Activated naive CD8-positive, alpha-beta T cell treated with anti-CD3 and anti-CD28 coated beads, Interleukin-2, amount 50 U/mL, for 24 hours (primary cell): ENCODE data around the gene CBX5.
"Not testable (repeated sequence)": the region's sequence is repeated elsewhere in the genome, so short reads cannot be mapped to it uniquely, and the experiment has no call there.

ENCODE experiments used
- ATAC-seq: fragments of 150-1000 bp; cut with Tn5 transposase; one replicate; pipeline ENCODE4 v1.10.0; 2021
- DNase-seq: peaks from one replicate; pipeline ENCODE4 v3.0.0; 2021
- H3K27ac Mint-ChIP-seq: one replicate; pipeline ENCODE4 v1.8.0; 2021; ENCODE audit warnings: mild to moderate bottlenecking, mixed read lengths
- H3K27me3 Mint-ChIP-seq: one replicate; pipeline ENCODE4 v1.8.0; 2021; ENCODE audit warnings: mixed read lengths
- H3K36me3 Mint-ChIP-seq: one replicate; pipeline ENCODE4 v1.8.0; 2021; ENCODE audit warnings: low read depth, mixed read lengths
- H3K4me1 Mint-ChIP-seq: one replicate; pipeline ENCODE4 v1.8.0; 2021; ENCODE audit warnings: mixed read lengths
- H3K4me3 Mint-ChIP-seq: one replicate; pipeline ENCODE4 v1.8.0; 2021; ENCODE audit warnings: mild to moderate bottlenecking, moderate library complexity, mixed read lengths
- H3K9me3 Mint-ChIP-seq: one replicate; pipeline ENCODE4 v1.8.0; 2021; ENCODE audit warnings: mixed read lengths

CBX5 gene

DNA sequence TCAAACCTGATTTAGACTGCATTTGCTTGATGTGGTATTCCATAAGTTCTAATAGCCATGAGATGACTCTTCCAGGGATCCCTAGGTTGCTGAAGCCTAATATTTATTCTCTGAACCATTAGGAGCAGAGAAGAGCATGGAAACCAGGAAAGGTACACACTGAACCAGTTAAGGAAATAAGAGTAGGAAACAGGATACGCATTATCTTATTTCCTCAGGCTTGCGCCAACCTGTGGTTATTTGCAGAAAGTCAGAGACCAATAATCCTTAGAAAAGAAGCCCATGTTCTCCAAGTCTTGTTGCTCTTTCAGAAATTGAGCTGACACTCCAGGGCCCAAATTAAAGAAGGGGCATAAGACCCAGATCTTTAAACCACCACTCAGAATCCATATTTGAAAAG, 49.4 kb downstream of the CBX5 start:
- H3K4me3 Mint-ChIP-seq = no peak overlapping the region
- no peaks in the 10 kb centered on the region for H3K27me3 Mint-ChIP-seq
- H3K9me3 Mint-ChIP-seq = no peaks in the 10 kb centered on the region
- no peak for ATAC-seq
- peaks cover 1% of the 10 kb centered on the region for H3K36me3 Mint-ChIP-seq
- no peak for DNase-seq
- H3K4me1 Mint-ChIP-seq = peaks cover 3% of the 10 kb centered on the region
- no peak overlapping the region for H3K27ac Mint-ChIP-seq

DNA sequence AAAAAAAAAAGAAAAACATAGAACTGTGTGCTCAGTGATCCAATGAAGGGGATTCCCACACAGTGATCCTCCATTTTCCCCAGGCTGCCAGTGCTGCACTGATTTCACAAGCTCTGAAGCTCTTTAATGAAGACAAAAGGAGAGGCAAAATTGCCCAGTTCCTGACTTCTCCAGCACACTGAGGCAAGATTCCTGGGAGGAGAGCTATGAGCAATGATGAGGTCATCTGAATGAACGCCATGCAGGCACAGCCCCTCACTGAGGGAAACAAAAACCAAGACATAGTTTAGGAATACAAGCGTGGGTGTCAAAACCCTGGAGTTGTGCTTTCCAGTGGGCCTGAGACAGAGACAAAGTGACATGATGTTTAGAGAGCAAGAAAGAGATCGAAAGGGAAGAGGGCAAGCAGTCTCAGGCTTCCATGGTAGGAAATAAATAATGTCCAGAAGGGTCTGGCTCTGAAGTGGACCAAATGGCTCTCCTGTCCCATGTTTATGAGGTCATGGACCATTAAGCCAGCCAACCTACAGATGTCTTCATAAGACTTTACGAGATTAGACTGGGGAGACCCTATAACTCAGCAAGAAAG, 50.2 kb downstream of the CBX5 start:
- no peak for DNase-seq
- Mint-ChIP-seq H3K9me3 (no peaks in the 10 kb centered on the region), H3K4me1 (peaks cover 3% of the 10 kb centered on the region), H3K27ac (no peak overlapping the region), H3K4me3 (no peak overlapping the region), H3K36me3 (no peaks in the 10 kb centered on the region), H3K27me3 (no peaks in the 10 kb centered on the region)
- ATAC-seq = no peak

DNA sequence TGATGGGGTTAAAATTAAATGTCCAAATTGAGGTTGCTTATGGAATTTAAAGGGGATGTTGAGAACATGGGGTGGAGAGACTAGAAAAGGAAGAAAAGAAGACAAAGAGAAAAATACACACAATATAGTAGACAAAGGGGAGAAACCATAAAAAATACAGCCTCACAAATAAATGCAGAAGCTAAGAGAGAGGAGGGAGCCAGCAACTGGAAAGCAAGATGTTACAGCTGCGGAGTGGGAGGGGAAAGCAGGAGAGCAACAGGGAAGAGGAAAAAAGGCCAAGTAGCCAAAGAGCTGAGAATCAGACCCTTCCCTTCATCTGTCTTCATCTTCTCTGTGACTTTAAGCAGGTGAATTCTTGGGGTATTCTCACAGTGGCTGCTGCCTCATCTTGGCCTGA, 51.5 kb downstream of the CBX5 start:
- H3K4me3 Mint-ChIP-seq = no peak overlapping the region
- ATAC-seq (no peak), DNase-seq (no peak)
- no peak overlapping the region for H3K27ac Mint-ChIP-seq
- no peaks in the 10 kb centered on the region for H3K27me3 Mint-ChIP-seq
- peaks cover 3% of the 10 kb centered on the region for H3K4me1 Mint-ChIP-seq
- H3K36me3 Mint-ChIP-seq = no peaks in the 10 kb centered on the region
- no peaks in the 10 kb centered on the region for H3K9me3 Mint-ChIP-seq

DNA sequence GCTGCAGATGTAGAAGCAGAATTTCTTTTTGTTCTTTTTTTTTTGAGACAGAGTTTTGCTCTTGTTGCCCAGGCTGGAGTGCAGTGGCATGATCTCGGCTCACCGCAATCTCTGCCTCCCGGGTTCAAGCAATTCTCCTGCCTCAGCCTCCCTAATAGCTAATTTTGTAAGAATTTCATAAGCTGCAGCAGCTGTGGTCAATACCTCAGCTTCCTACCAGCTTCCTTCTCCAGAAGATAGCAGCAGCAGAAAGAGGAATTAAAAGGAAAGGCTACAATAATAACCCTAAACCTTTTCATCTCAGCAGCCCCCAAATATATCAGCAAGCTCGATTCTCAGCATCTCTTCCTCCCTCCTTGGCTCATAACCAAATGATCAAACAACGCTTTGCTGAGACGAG, 52.0 kb downstream of the CBX5 start:
- not testable (repeated sequence) for H3K4me1 Mint-ChIP-seq, H3K4me3 Mint-ChIP-seq, H3K27ac Mint-ChIP-seq, H3K27me3 Mint-ChIP-seq, H3K9me3 Mint-ChIP-seq, DNase-seq, ATAC-seq, H3K36me3 Mint-ChIP-seq

DNA sequence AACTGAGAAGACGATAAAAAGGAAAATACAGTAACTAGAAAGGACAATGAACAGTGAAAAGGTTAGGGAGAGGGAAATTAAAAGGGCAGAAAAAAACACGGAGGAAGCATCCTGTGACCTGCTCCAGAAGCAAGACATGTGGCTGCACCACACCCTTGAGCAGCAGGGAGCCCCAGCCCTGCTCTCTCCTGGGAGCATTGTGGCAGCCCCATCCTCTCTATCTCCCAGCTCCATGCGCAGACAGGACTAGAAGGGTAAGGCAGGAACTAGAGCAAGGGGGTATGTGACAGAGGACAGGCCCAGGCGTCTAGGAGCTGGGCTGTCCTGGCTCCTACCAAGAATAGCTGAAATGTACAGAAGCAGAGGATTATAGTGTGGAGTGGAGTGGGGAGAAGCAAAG, 52.5 kb downstream of the CBX5 start:
- no peaks in the 10 kb centered on the region for H3K9me3 Mint-ChIP-seq
- ATAC-seq (no peak), DNase-seq (no peak)
- H3K4me1 Mint-ChIP-seq = peaks cover 3% of the 10 kb centered on the region
- H3K36me3 Mint-ChIP-seq = no peaks in the 10 kb centered on the region
- H3K27me3 Mint-ChIP-seq = no peaks in the 10 kb centered on the region
- H3K4me3 Mint-ChIP-seq = no peak overlapping the region
- no peak overlapping the region for H3K27ac Mint-ChIP-seq

DNA sequence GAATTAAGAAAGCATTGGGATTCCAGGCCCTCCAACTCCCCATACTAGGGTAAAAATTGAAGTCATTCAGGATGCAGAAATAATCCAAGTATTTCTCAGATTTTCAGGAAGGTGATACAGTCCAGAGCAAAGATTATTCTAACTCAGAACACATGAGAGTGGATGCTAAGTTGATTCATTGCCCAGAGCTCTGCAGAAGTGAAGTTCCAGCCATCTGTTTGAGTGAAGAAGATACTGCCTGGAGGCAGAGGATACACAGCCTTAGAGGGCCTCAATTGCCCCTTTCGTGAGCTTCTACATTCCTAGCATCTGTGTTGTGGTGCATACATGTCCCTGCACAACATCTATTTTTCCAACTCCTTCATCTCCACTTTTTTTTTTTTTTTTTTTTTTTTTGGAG, 54.3 kb downstream of the CBX5 start:
- Mint-ChIP-seq H3K4me1 (peaks cover 3% of the 10 kb centered on the region), H3K27ac (no peak overlapping the region)

DNA sequence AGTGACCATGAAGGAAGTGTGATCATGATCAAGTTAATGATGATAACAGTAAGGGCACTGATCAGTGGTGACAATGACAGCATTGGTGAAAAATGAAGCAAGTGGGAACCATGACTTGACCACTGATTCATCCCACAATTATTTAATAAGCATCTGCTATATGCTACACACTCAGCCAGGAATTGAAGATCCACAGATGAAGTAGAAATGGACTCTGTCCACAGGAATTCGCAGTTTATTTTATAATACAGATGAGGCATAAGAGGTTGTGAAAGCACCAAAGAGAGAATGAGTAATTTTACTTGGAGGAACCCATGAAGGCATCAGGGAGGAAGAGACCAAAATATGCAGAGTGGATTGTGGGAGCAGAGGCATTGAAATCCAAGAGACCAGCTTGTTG, 57.3 kb downstream of the CBX5 start:
- no peak for DNase-seq
- peaks cover 13% of the 10 kb centered on the region for H3K27me3 Mint-ChIP-seq
- H3K36me3 Mint-ChIP-seq = no peaks in the 10 kb centered on the region
- no peak for ATAC-seq
- no peak overlapping the region for H3K27ac Mint-ChIP-seq
- H3K4me3 Mint-ChIP-seq = no peak overlapping the region
- H3K9me3 Mint-ChIP-seq = no peaks in the 10 kb centered on the region
- H3K4me1 Mint-ChIP-seq = peaks cover 7% of the 10 kb centered on the region

More for the DNA sequence above, 54.3 kb downstream of the CBX5 start:
- no peak overlapping the region for H3K4me3 Mint-ChIP-seq
- DNase-seq (no peak), ATAC-seq (no peak)
- no peaks in the 10 kb centered on the region for H3K9me3 Mint-ChIP-seq
- no peaks in the 10 kb centered on the region for H3K27me3 Mint-ChIP-seq
- no peaks in the 10 kb centered on the region for H3K36me3 Mint-ChIP-seq

DNA sequence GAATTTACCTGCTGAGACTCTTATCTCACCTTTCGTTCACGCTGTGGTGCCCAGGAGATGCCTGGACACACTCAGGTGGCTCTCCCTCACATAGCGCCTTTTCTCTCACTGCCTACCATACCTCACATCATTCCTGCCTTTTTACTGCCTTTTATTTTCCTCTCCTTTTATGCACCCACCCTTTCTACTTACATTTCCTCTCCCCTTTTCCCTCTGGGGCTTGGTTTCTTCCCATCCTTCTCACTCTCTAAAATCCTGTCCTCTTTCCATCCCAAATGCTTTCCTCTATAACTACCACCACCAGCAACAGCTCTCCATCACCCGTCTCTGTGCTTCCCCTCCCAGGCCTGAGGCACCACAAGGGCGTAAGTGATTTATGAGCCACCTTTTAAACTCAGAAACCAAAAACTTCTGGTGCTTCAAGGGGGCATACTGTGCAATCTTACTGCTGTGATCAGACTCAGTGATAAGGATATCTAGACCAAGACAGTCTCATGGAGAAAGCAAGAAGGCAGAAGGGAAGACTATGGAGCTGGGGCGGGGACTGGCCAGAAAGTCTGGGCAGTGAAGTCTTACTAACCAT, 58.4 kb downstream of the CBX5 start:
- Mint-ChIP-seq H3K27ac (no peak overlapping the region), H3K4me1 (peaks cover 18% of the 10 kb centered on the region), H3K27me3 (peaks cover 19% of the 10 kb centered on the region), H3K9me3 (no peaks in the 10 kb centered on the region), H3K4me3 (no peak overlapping the region), H3K36me3 (no peaks in the 10 kb centered on the region)
- DNase-seq (no peak), ATAC-seq (no peak)

DNA sequence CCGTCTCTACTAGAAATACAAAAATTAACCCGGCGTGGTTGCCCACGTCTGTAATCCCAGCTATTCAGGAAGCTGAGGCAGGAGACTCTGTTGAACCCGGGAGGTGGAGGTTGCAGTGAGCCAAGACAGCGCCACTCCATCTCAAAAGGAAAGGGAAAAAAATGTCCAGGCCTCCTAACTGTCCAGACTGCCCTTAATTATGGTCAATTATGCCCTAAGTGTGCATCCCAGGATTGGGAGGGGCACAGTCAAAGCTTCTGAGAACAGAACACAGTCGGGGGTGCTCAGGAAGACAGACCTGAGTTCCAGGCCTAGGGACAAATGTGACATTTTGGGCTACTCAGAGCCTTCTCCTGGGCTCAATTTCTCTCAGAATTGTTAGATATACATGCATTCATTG, 59.4 kb downstream of the CBX5 start:
- no peak for DNase-seq
- H3K27me3 Mint-ChIP-seq = peaks cover 19% of the 10 kb centered on the region
- H3K36me3 Mint-ChIP-seq = no peaks in the 10 kb centered on the region
- no peak overlapping the region for H3K27ac Mint-ChIP-seq
- H3K4me3 Mint-ChIP-seq = no peak overlapping the region
- no peaks in the 10 kb centered on the region for H3K9me3 Mint-ChIP-seq
- peaks cover 28% of the 10 kb centered on the region for H3K4me1 Mint-ChIP-seq
- ATAC-seq = no peak

DNA sequence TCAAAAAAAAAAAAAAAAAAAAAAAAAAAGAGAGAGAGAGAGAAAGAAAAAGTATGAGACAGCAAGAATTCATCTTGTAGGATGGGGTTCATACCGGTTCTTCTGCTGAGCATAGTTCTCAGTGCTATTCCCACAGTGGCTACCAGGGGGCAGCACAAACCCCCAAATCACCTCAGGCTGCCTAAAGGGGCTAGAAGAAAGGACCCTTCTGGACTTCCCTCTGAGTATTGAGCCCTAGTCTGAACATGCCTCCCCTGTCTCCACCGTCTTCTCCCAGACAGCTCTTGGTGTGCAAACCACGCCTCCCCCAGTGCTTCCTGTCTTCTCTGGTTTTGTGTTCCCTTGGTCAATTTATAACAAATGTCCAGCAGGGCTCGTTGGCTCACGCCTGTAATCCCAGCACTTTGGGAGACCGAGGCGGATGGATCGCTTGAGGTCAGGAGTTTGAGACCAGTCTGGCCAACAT, 59.8 kb downstream of the CBX5 start:
- Mint-ChIP-seq H3K27me3 (peaks cover 19% of the 10 kb centered on the region), H3K4me3 (no peak overlapping the region), H3K27ac (no peak overlapping the region), H3K36me3 (no peaks in the 10 kb centered on the region), H3K4me1 (peaks cover 31% of the 10 kb centered on the region), H3K9me3 (no peaks in the 10 kb centered on the region)
- no peak for ATAC-seq
- peak; percentile 72 for DNase-seq

DNA sequence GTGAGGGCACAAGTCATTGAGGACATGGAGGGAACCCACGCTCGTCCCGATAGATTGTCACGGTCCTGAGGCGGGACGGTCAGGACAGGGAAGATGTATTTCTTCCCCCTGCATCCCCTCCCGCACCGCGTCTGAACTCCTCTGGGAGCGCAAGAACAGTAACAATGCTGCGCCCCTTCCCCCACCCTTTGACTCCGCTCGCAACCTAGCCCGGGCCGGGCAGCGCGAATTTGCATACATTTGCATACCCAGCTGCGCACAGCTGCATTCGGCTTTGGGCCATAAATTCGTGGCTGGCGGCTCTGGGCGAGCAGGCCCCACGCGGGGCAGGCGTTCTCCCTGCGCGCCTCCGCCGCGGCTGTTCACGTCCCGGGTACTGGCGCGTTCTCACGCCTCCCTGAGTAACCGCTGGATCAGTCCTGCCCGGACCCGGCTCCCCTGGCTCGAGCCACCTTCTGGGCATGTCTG, 62.1 kb downstream of the CBX5 start:
- Mint-ChIP-seq H3K27me3 (peaks cover 23% of the 10 kb centered on the region), H3K4me3 (peak overlapping the region; percentile 35), H3K36me3 (no peaks in the 10 kb centered on the region), H3K4me1 (peaks cover 33% of the 10 kb centered on the region), H3K9me3 (no peaks in the 10 kb centered on the region), H3K27ac (no peak overlapping the region)
- ATAC-seq (no peak), DNase-seq (peak; percentile 31)

DNA sequence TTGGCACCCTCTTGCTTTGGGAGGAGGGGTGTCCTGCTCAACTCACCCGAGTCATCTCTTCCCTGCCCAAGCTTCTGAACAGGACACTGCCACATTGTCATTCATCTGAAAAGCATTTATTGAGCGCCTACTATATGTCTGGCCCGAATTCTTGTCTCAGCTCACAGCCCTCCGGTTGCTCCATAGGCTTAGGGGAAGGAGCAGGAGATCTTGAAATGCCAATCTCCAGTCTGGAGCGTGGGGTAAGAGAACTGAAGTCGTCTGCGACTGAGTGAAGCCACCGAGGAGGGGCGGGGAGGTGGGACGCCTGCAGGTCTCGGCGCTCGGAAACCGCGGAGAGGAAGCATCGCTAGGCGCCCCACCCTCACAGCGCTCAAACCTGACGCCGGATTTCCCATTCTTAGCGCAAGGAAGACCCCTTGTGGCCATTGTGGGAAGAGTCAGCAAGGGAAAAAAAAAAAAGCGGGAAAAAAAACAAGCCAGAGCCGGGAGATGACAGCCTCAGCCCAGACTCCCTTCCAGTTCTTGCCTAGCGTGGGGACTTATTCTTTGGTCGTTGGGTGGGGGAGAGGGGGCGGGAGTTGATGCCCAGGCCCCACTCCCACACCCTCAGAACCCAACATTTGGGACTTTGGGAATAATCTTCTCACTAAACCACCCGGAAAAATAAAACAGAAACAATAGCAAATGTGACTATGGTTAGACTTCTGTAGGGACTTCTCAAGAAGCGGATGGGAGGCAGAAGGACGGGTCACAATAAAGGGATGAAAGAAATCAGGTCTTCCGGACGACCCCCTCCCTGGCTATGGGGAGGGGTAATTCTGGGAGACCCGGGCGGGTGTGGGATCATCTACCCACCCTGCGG, 62.9 kb downstream of the CBX5 start:
- Mint-ChIP-seq H3K9me3 (no peaks in the 10 kb centered on the region), H3K4me3 (peak overlapping the region; percentile 75), H3K27me3 (peaks cover 23% of the 10 kb centered on the region), H3K36me3 (no peaks in the 10 kb centered on the region), H3K27ac (peak overlapping the region; percentile 33), H3K4me1 (peaks cover 33% of the 10 kb centered on the region)
- ATAC-seq (peak; percentile 56), DNase-seq (peak; percentile 78)

DNA sequence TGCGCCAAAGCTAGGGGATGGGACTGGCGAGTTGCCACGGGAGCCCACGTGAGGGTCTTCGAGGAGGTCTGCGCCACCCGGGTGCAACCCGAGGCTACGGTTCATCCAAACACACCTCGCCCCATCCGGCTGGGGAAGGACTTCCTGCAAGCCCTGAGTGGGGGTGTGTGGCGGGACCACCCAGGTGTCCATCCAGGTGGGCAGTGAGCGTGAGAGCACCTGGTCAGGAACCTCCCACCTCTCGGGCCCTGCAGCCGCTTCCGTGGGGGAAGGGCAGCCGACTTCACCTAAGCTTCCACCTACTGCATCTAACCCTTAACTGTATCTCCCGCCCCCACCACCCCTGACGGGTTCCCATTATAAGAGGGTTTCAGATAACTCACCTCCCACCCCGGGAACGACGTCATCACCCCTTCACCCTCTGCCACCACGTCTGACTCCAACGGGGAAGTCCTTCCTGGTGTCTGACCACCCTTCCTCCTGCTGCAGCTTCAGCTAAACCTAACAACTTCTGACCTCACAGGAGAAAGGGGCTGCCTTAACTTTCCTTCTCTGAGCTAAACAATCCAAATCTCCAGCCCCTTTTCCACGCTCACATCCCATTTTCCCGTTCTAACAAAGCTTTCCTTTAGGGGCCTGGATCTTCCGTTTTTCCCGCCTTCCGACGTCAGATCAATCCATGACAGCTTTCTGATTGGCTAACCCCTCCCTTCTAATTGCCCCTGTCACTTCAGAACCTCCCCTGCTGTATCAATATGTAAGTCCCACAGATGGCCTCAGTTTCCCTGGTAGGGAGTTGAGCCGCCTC, 63.7 kb downstream of the CBX5 start:
- DNase-seq = peak; percentile 62
- Mint-ChIP-seq H3K27me3 (peaks cover 23% of the 10 kb centered on the region), H3K4me3 (peak overlapping the region; percentile 75), H3K27ac (peak overlapping the region; percentile 33), H3K4me1 (peaks cover 33% of the 10 kb centered on the region), H3K36me3 (no peaks in the 10 kb centered on the region), H3K9me3 (no peaks in the 10 kb centered on the region)
- ATAC-seq = peak; percentile 16
